IMR-90 (cell line): ENCODE data around the gene PKN3. TPM values are rescaled to one million over a fixed set of nuclear protein-coding genes. Genes with fewer than 3 reads are reported as not detected.

Experiments used
- ATAC-seq: fragments of 200-7000 bp; cut with Tn5 transposase; 2 replicates; pipeline ENCODE4 v1.9.1; 2020; ENCODE audit warnings: low read depth, mild to moderate bottlenecking, moderate library complexity
- BruUV-seq: library from RNA; stranded (reverse); fragments of 400-500 nt; replicated peaks from 2 replicates; lab custom pipeline; 2021; lab: Mats Ljungman, UMichigan
- CTCF ChIA-PET: fragments of 300-600 bp; formaldehyde crosslinking; extraction: SDS; loops from one replicate; lab custom pipeline; 2021; ENCODE audit warnings: antibody characterized with exemption; lab: Yijun Ruan, JAX
- POLR2A ChIA-PET: fragments of 300-600 bp; sonication (Branson Sonifier 250); formaldehyde crosslinking; loops from one replicate; lab custom pipeline; 2022; ENCODE audit warnings: antibody characterized with exemption; ENCODE audit not compliant: unreplicated experiment; lab: Charles Lee
- DNase-seq: peaks from one replicate; pipeline ENCODE4 v3.0.0; 2013
- H2AFZ ChIP-seq: replicated peaks from 2 replicates; pipeline ENCODE3; 2013; ENCODE audit warnings: low read length, mild to moderate bottlenecking; ENCODE audit not compliant: poor library complexity
- H2AK5ac ChIP-seq: 2 replicates; pipeline ENCODE4 v1.6.1; 2013; ENCODE audit warnings: low read depth, low read length, inconsistent platforms
- H2AK9ac ChIP-seq: replicated peaks from 2 replicates; pipeline ENCODE3; 2013; ENCODE audit warnings: mild to moderate bottlenecking, low read depth, low read length, moderate library complexity; ENCODE audit not compliant: poor library complexity
- H2BK120ac ChIP-seq: 2 replicates; pipeline ENCODE4 v1.6.1; 2013; ENCODE audit warnings: low read depth, low read length, inconsistent platforms
- H2BK15ac ChIP-seq: 3 replicates; pipeline ENCODE4 v1.6.1; 2013; ENCODE audit warnings: low read depth, low read length, inconsistent platforms
- H2BK20ac ChIP-seq: 2 replicates; pipeline ENCODE4 v1.6.1; 2013; ENCODE audit warnings: low read depth, mild to moderate bottlenecking, inconsistent platforms, low read length, moderate library complexity
- H2BK5ac ChIP-seq: 2 replicates; pipeline ENCODE4 v1.6.1; 2013; ENCODE audit warnings: mild to moderate bottlenecking, low read depth, low read length, inconsistent platforms; ENCODE audit not compliant: poor library complexity, severe bottlenecking
- H3K14ac ChIP-seq: replicated peaks from 2 replicates; pipeline ENCODE4 v1.6.1; 2013; ENCODE audit warnings: low read depth, low read length, inconsistent platforms
- H3K18ac ChIP-seq: 2 replicates; pipeline ENCODE4 v1.6.1; 2013; ENCODE audit warnings: low read depth, low read length, control low read depth
- H3K23ac ChIP-seq: 2 replicates; pipeline ENCODE4 v1.6.1; 2013; ENCODE audit warnings: low read depth, low read length, inconsistent platforms
- H3K27ac ChIP-seq: 2 replicates; pipeline ENCODE4 v1.5.1; 2013; ENCODE audit warnings: mild to moderate bottlenecking, control low read depth, low read length; ENCODE audit not compliant: insufficient read depth
- H3K27me3 ChIP-seq: 2 replicates; pipeline ENCODE4 v1.6.1; 2013; ENCODE audit warnings: low read length; ENCODE audit not compliant: control insufficient read depth, insufficient read depth
- H3K36me3 ChIP-seq: 2 replicates; pipeline ENCODE4 v1.6.1; 2013; ENCODE audit warnings: low read length, mixed read lengths; ENCODE audit not compliant: control insufficient read depth, insufficient read depth
- H3K4ac ChIP-seq: 2 replicates; pipeline ENCODE4 v1.6.1; 2013; ENCODE audit warnings: low read depth, low read length, inconsistent platforms
- H3K4me1 ChIP-seq: 2 replicates; pipeline ENCODE4 v1.6.1; 2013; ENCODE audit warnings: low read length, mixed read lengths; ENCODE audit not compliant: control insufficient read depth, insufficient read depth
- H3K4me2 ChIP-seq: 2 replicates; pipeline ENCODE4 v1.6.1; 2013; ENCODE audit warnings: low read depth, mild to moderate bottlenecking, control low read depth, low read length, moderate library complexity
- H3K4me3 ChIP-seq: 2 replicates; pipeline ENCODE4 v1.5.1; 2013; ENCODE audit warnings: low read depth, mild to moderate bottlenecking, control low read depth, low read length, moderate library complexity; ENCODE audit not compliant: insufficient read depth
- H3K56ac ChIP-seq: 2 replicates; pipeline ENCODE4 v1.6.1; 2013; ENCODE audit warnings: low read length, inconsistent platforms; ENCODE audit not compliant: insufficient read depth; ENCODE audit errors: extremely low read depth
- H3K79me1 ChIP-seq, 2 experiments: 2 replicates each; pipeline ENCODE4 v1.6.1; 2013; ENCODE audit warnings: low read length in 2 of 2, inconsistent platforms in 1 of 2, low read depth in 1 of 2
- H3K9ac ChIP-seq: 2 replicates; pipeline ENCODE4 v1.6.1; 2013; ENCODE audit warnings: low read depth, low read length, control low read depth
- H3K9me1 ChIP-seq: 2 replicates; pipeline ENCODE4 v1.6.1; 2013; ENCODE audit warnings: low read length, inconsistent platforms; ENCODE audit not compliant: insufficient read depth
- H3K9me3 ChIP-seq: 2 replicates; pipeline ENCODE4 v1.6.1; 2013; ENCODE audit warnings: low read length; ENCODE audit not compliant: control insufficient read depth, insufficient read depth
- H4K20me1 ChIP-seq: 2 replicates; pipeline ENCODE4 v1.6.1; 2013; ENCODE audit warnings: low read length, inconsistent platforms; ENCODE audit not compliant: insufficient read depth
- H4K5ac ChIP-seq: 2 replicates; pipeline ENCODE4 v1.6.1; 2013; ENCODE audit warnings: mild to moderate bottlenecking, low read depth, low read length, control low read depth
- H4K8ac ChIP-seq, 2 experiments: 2 replicates each; pipeline ENCODE4 v1.6.1; 2013; ENCODE audit warnings: low read depth in 2 of 2, low read length in 2 of 2, control low read depth in 1 of 2, inconsistent platforms in 1 of 2
- H4K91ac ChIP-seq: 2 replicates; pipeline ENCODE4 v1.6.1; 2013; ENCODE audit warnings: low read depth, low read length, inconsistent platforms; ENCODE audit not compliant: insufficient read depth
- CEBPB ChIP-seq: IDR thresholded peaks from 2 replicates; pipeline ENCODE4 v1.6.1; 2012; ENCODE audit warnings: low read depth, low read length, improper control_type of control experiment
- CHD1 ChIP-seq: IDR thresholded peaks from 2 replicates; pipeline ENCODE4 v1.6.1; 2012; ENCODE audit warnings: low read depth, low read length, improper control_type of control experiment
- CTCF ChIP-seq: conservative IDR thresholded peaks from 2 replicates; pipeline ENCODE4 v1.5.1; 2012; ENCODE audit warnings: mild to moderate bottlenecking, low read depth, low read length, improper control_type of control experiment
- ELK1 ChIP-seq: fragments of 150-350 bp; IDR thresholded peaks from 2 replicates; pipeline ENCODE4 v1.6.1; 2016; ENCODE audit warnings: low read depth, mild to moderate bottlenecking, low read length, moderate library complexity, borderline replicate concordance
- FOS ChIP-seq: fragments of 150-350 bp; IDR thresholded peaks from 2 replicates; pipeline ENCODE4 v1.6.1; 2016; ENCODE audit warnings: low read depth, low read length
- MAZ ChIP-seq: IDR thresholded peaks from 2 replicates; pipeline ENCODE4 v1.6.1; 2012; ENCODE audit warnings: low read depth, mild to moderate bottlenecking, low read length, improper control_type of control experiment, moderate library complexity, borderline replicate concordance
- NFE2L2 ChIP-seq: fragments of 150-350 bp; IDR thresholded peaks from 2 replicates; pipeline ENCODE4 v1.6.1; 2016; ENCODE audit warnings: low read depth, mild to moderate bottlenecking, low read length
- POLR2A ChIP-seq: IDR thresholded peaks from 2 replicates; pipeline ENCODE4 v1.6.1; 2012; ENCODE audit warnings: mild to moderate bottlenecking, low read depth, low read length
- RAD21 ChIP-seq: IDR thresholded peaks from 2 replicates; pipeline ENCODE4 v1.6.1; 2012; ENCODE audit warnings: low read length, improper control_type of control experiment
- RCOR1 ChIP-seq: IDR thresholded peaks from 2 replicates; pipeline ENCODE4 v1.6.1; 2012; ENCODE audit warnings: mild to moderate bottlenecking, low read length, improper control_type of control experiment; ENCODE audit not compliant: insufficient replicate concordance
- RFX5 ChIP-seq: IDR thresholded peaks from 2 replicates; pipeline ENCODE4 v1.8.0; 2012; ENCODE audit warnings: low read depth, mild to moderate bottlenecking, low read length, moderate library complexity
- SMC3 ChIP-seq: fragments of 150-350 bp; IDR thresholded peaks from 2 replicates; pipeline ENCODE4 v1.6.1; 2016; ENCODE audit warnings: low read depth, mild to moderate bottlenecking, antibody characterized with exemption, low read length, moderate library complexity
- USF2 ChIP-seq: fragments of 150-350 bp; IDR thresholded peaks from 2 replicates; pipeline ENCODE4 v1.6.1; 2017; ENCODE audit warnings: mild to moderate bottlenecking, antibody characterized with exemption, low read length, low read depth
- WGBS, 2 experiments: methylation state at CpG; one replicate each; pipeline versions ENCODE4 v1.1.5 to v1.1.7; 2013; ENCODE audit warnings: missing lambda C conversion rate in 2 of 2; ENCODE audit not compliant: insufficient read length in 1 of 2; ENCODE audit errors: extremely low coverage in 2 of 2; 5-methylcytosine and 5-hydroxymethylcytosine counted together
- dilution Hi-C: fragments of 300-500 bp; cut with HindIII; formaldehyde crosslinking; loops from one replicate; pipeline ENCODE4 v1.14.3; 2018; ENCODE audit warnings: low sequenced_read_pairs; ENCODE audit not compliant: unreplicated experiment
- in situ Hi-C: fragments of 300-500 bp; cut with MboI; formaldehyde crosslinking; loops from 3 replicates; pipeline ENCODE4 v1.14.3; 2019; ENCODE audit warnings: low sequenced_read_pairs, inconsistent platforms, mixed read lengths
- intact Hi-C: fragments of 100-400 bp; cut with micrococcal nuclease; formaldehyde crosslinking; loops from 2 replicates; pipeline ENCODE4 v1.10.0; 2022
- polyA plus RNA-seq, 3 experiments: library from polyadenylated mRNA; depleted of rRNA; stranded (reverse); fragments of >200 nt; gene quantifications; 2 replicates each; pipeline ENCODE4 v1.2.3, GENCODE V29; 2012; ENCODE audit warnings: low replicate concordance in 1 of 3
- total RNA-seq: library from RNA; depleted of rRNA; stranded (reverse); fragments of >200 nt; gene quantifications from 2 replicates; pipeline ENCODE4 v1.2.3, GENCODE V29; 2012

PKN3 gene
- total and polyA plus RNA-seq, 2 of the 4 experiments (the other 2 are of a cell fraction): 1.6 to 3.8 TPM

GRCh38 chr9:128696923-128697707 lies 5.2 kb upstream of the PKN3 start:
- Histone ChIP-seq H3K9me1 (peaks cover 11% of the 10 kb centered on the region), H3K9ac (no peak overlapping the region), H3K79me1 (peaks cover 10 to 34% of the 10 kb centered on the region in 2 experiments; a peak in 3 of 4 replicates), H2BK120ac (no peak overlapping the region), H3K4me2 (no peak overlapping the region), H3K36me3 (peaks cover 22% of the 10 kb centered on the region), H3K4me1 (no peaks in the 10 kb centered on the region), H4K91ac (no peak overlapping the region), H3K14ac (no peak overlapping the region), H4K20me1 (peaks cover 5% of the 10 kb centered on the region; the same call in 1 of the 2 replicates), H2BK15ac (no peak overlapping the region), H3K4me3 (no peak overlapping the region), H4K5ac (no peak overlapping the region), H3K27me3 (no peaks in the 10 kb centered on the region), H2AFZ (no peak overlapping the region), H3K23ac (no peak overlapping the region), H3K56ac (no peak overlapping the region), H2BK5ac (no peak overlapping the region), H3K4ac (no peak overlapping the region), H2AK5ac (no peak overlapping the region), H2AK9ac (no peak overlapping the region), H2BK20ac (no peak overlapping the region), H3K18ac (no peak overlapping the region), H3K27ac (no peak overlapping the region), H3K9me3 (no peaks in the 10 kb centered on the region), H4K8ac (no peak overlapping the region)
- no peak for TF ChIP-seq SMC3
- no peak for TF ChIP-seq CHD1
- no peak for TF ChIP-seq POLR2A
- no peak for TF ChIP-seq MAZ
- TF ChIP-seq RCOR1: no peak
- no peak for TF ChIP-seq FOS
- no peak for TF ChIP-seq NFE2L2
- no peak for TF ChIP-seq RFX5
- TF ChIP-seq CEBPB: no peak
- no peak for TF ChIP-seq USF2
- TF ChIP-seq ELK1: no peak
- TF ChIP-seq RAD21: no peak
- no peak for TF ChIP-seq CTCF
- ATAC-seq (peak; percentile 9; the same call in 1 of the 2 replicates), DNase-seq (no peak)
- ChIA-PET POLR2A (no interaction called here), CTCF (no interaction called here)
- dilution Hi-C loops: no loop called here
- no TSS peak for BruUV-seq
- intact Hi-C loops: loop anchor here (10.0 kb wide), 1 partner anchor 122 kb away; no protein-coding TSS in a partner anchor
- in situ Hi-C loops: no loop called here
- WGBS, 2 experiments: 80% methylated on average over 1 of the region's 8 CpGs; no CpG with 5 or more reads in 1 of the 2 experiments
